Panc1 (cell line): ENCODE measurements around the gene CHID1. TPM values are rescaled to one million over a fixed set of nuclear protein-coding genes. Genes with fewer than 3 reads are reported as not detected.

ENCODE experiments used
- ATAC-seq: fragments of 200-7000 bp; cut with Tn5 transposase; 2 replicates; pipeline ENCODE4 v1.9.1; 2020; ENCODE audit warnings: mild to moderate bottlenecking, moderate library complexity
- BruUV-seq: library from RNA; stranded (reverse); fragments of 400-500 nt; replicated peaks from 2 replicates; lab custom pipeline; 2021; lab: Mats Ljungman, UMichigan
- CTCF ChIA-PET: fragments of 300-600 bp; sonication (Branson Sonifier 250); formaldehyde crosslinking; loops from one replicate; lab custom pipeline; 2022; ENCODE audit warnings: antibody characterized with exemption; lab: Charles Lee
- POLR2A ChIA-PET: fragments of 300-600 bp; sonication (Branson Sonifier 250); formaldehyde crosslinking; loops from one replicate; lab custom pipeline; 2022; ENCODE audit warnings: antibody characterized with exemption; lab: Charles Lee
- DNase-seq: peaks from one replicate; pipeline ENCODE4 v3.0.0-alpha.2; 2010; ENCODE audit warnings: low read depth, low spot score
- H3K27ac ChIP-seq: 2 replicates; pipeline ENCODE4 v1.5.1; 2011; ENCODE audit warnings: mild to moderate bottlenecking, low read length, inconsistent platforms
- H3K27me3 ChIP-seq: fragments of 200-500 bp; sonication (Bioruptor generic); 2 replicates; pipeline ENCODE4 v1.6.0; 2014; ENCODE audit warnings: low read length, inconsistent platforms; ENCODE audit not compliant: control insufficient read depth, insufficient read depth
- H3K36me3 ChIP-seq: fragments of 200-500 bp; sonication (Bioruptor generic); 2 replicates; pipeline ENCODE4 v1.5.1; 2014; ENCODE audit warnings: inconsistent platforms, mild to moderate bottlenecking, low read length, moderate library complexity; ENCODE audit not compliant: control insufficient read depth, insufficient read depth
- H3K4me1 ChIP-seq: 2 replicates; pipeline ENCODE4 v1.5.1; 2011; ENCODE audit warnings: inconsistent platforms, mild to moderate bottlenecking, low read length, moderate library complexity; ENCODE audit not compliant: control insufficient read depth, insufficient read depth
- H3K4me3 ChIP-seq, 2 experiments: 2 replicates each; pipeline ENCODE4 v1.5.1; 2011 to 2012; ENCODE audit warnings: low read depth in 2 of 2, low read length in 2 of 2, mild to moderate bottlenecking in 2 of 2, inconsistent platforms in 1 of 2, moderate library complexity in 1 of 2
- H3K9me3 ChIP-seq: fragments of 200-500 bp; sonication (Bioruptor generic); 2 replicates; pipeline ENCODE4 v1.5.1; 2014; ENCODE audit warnings: low read depth, mild to moderate bottlenecking, inconsistent platforms, low read length, moderate library complexity; ENCODE audit not compliant: control insufficient read depth, insufficient read depth
- CTCF ChIP-seq: fragments of 450-650 bp; IDR thresholded peaks from 2 replicates; pipeline ENCODE4 v1.5.1; 2017; ENCODE audit warnings: mild to moderate bottlenecking
- POLR2AphosphoS5 ChIP-seq: IDR thresholded peaks from 2 replicates; pipeline ENCODE4 v1.6.1; 2012; ENCODE audit warnings: mild to moderate bottlenecking, low read depth, low read length, moderate library complexity
- REST ChIP-seq, 2 experiments: IDR thresholded peaks; 2 replicates each; pipeline ENCODE4 v1.6.1; 2011 to 2012; ENCODE audit warnings: low read depth in 2 of 2, control low read depth in 1 of 2, low read length in 1 of 2, mild to moderate bottlenecking in 1 of 2, moderate library complexity in 1 of 2; ENCODE audit not compliant: insufficient read depth in 1 of 2
- SIN3A ChIP-seq: IDR thresholded peaks from 2 replicates; pipeline ENCODE4 v1.6.1; 2012; ENCODE audit warnings: low read depth, mild to moderate bottlenecking, low read length, moderate library complexity, borderline replicate concordance; ENCODE audit not compliant: insufficient read depth
- TCF7L2 ChIP-seq: IDR thresholded peaks from 2 replicates; pipeline ENCODE4 v1.6.1; 2011; ENCODE audit warnings: mild to moderate bottlenecking, low read depth, low read length, inconsistent platforms
- in situ Hi-C: cut with HindIII; loops from 2 replicates; pipeline ENCODE4 v1.10.0; 2016; ENCODE audit warnings: low sequenced_read_pairs, low pct_unique_long_range_greater_than_20kb
- intact Hi-C: fragments of 100-400 bp; cut with micrococcal nuclease; formaldehyde crosslinking; loops from one replicate; pipeline ENCODE4 v1.10.0; 2022; ENCODE audit not compliant: unreplicated experiment
- total RNA-seq: library from RNA; stranded (reverse); gene quantifications from one replicate; pipeline ENCODE4 v1.2.1, GENCODE V29; 2021; ENCODE audit not compliant: unreplicated experiment

The CHID1 gene
- total RNA-seq, 1 experiment from 2014 or later = 224 TPM

GRCh38 chr11:898143-898511, 12.5 kb downstream of the CHID1 start:
- in situ Hi-C loops = no loop called here
- POLR2A ChIA-PET = interaction anchor here (0.8 kb wide), 1 partner anchor 31 kb away, joined by 4 read pairs; no protein-coding TSS in a partner anchor
- intact Hi-C loops = no loop called here

More at GRCh38 chr11:898143-898511, 12.5 kb downstream of the CHID1 start:
- Histone ChIP-seq H3K36me3 (peaks cover 10% of the 10 kb centered on the region; the same call in 1 of the 2 replicates), H3K4me3 (no peak overlapping the region), H3K4me1 (peaks cover 3% of the 10 kb centered on the region; the same call in 1 of the 2 replicates), H3K9me3 (no peaks in the 10 kb centered on the region), H3K27ac (no peak overlapping the region), H3K27me3 (no peaks in the 10 kb centered on the region)
- ATAC-seq (peak; percentile 77), DNase-seq (no peak)
- BruUV-seq = no TSS peak
- CTCF ChIA-PET = interaction anchor here (0.7 to 0.9 kb wide), 7 partner anchors 13 to 170 kb away, joined by 3 to 7 read pairs (median 3); partner anchors contain the start of gene CHID1
- no peak for TF ChIP-seq POLR2AphosphoS5
- TF ChIP-seq TCF7L2 = no peak
- no peak for TF ChIP-seq SIN3A
- peak; percentile 79; the same call in 1 of the 2 replicates for TF ChIP-seq CTCF
- TF ChIP-seq REST (IDR thresholded peaks at IDR 0.05; ENCODE audit: insufficient read depth in 1 of 2, low read depth in 2 of 2, low read length in 1 of 2) = no peak
